Activated T-cell treated with anti-CD3 and anti-CD28 coated beads for 48 hours (primary cell): ENCODE data around the gene CYTH1.

Source experiments
- DNase-seq: peaks from one replicate; pipeline ENCODE4 v3.0.0-alpha.2; 2020; ENCODE audit warnings: low read depth

Gene CYTH1

GRCh38 chr17:78645421-78646295, 136.4 kb downstream of the CYTH1 start:
- peak; percentile 36 for DNase-seq

GRCh38 chr17:78644931-78645351, 137.1 kb downstream of the CYTH1 start:
- DNase-seq: no peak

- DNase-seq: no peak
These were observed 137.8 kb downstream of the CYTH1 start for GRCh38 chr17:78644224-78644623.

- DNase-seq: no peak
These were observed 138.7 kb downstream of the CYTH1 start for GRCh38 chr17:78643326-78643725.

- DNase-seq: no peak
These were observed 139.4 kb downstream of the CYTH1 start for GRCh38 chr17:78642707-78643106.

- DNase-seq: no peak
These were observed 140.4 kb downstream of the CYTH1 start for GRCh38 chr17:78641666-78642065.

GRCh38 chr17:78641243-78641642, 140.8 kb downstream of the CYTH1 start:
- DNase-seq: no peak

GRCh38 chr17:78640700-78641099, 141.4 kb downstream of the CYTH1 start:
- no peak for DNase-seq

- no peak for DNase-seq
These were observed 144.2 kb downstream of the CYTH1 start for GRCh38 chr17:78637643-78638420.

GRCh38 chr17:78637146-78637545, 144.9 kb downstream of the CYTH1 start:
- DNase-seq: no peak

- DNase-seq: no peak
These were observed 147.9 kb downstream of the CYTH1 start for GRCh38 chr17:78634154-78634553.

GRCh38 chr17:78629436-78629995, 152.6 kb downstream of the CYTH1 start:
- no peak for DNase-seq

GRCh38 chr17:78628547-78629435, 153.3 kb downstream of the CYTH1 start:
- DNase-seq: no peak

GRCh38 chr17:78624324-78625151, 157.5 kb downstream of the CYTH1 start:
- DNase-seq: no peak
